ENCODE measurements around the gene HEXB. TPM values are rescaled to one million over a fixed set of nuclear protein-coding genes. Genes with fewer than 3 reads are reported as not detected.
A peak's percentile ranks its signal among the peaks of the same experiment; 100 is the strongest.

The HEXB gene
- total and polyA plus RNA-seq, 2 of the 4 experiments (the other 2 are of a cell fraction), result 76.7 to 126 TPM

DNA sequence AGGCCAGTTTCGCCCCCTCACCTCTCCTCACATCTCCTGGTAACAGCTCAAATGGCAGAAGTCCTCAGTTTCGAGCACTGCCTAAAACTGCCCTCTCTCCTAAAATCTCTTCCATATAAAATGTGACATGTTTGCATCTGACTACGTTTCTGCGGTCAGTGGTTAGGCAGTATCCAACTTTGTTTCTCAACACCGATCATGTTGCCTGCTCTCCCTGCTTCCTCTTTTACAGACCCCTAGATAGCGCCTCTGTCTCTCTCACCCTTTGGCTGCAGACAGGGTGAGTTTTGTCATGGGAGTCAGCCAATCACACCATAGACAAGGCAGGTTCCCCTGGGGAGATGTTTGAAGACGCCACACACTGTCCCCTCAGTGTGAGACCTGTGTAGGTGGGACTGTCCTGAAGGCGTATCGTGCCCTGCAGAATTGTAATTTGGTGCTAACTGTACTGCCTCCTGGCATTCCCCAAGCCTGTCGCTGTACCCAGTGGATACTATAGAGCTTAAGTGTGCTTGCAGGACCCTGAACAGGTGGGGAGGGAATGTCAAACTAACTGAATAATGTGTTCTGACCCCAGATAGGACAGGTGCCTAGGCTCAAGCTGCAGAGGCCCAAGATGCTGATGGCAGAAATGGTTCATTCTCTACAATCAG, 1.1 kb downstream of the HEXB start:
- Histone ChIP-seq H2BK5ac (ENCODE audit: low read depth, low read length, poor library complexity, severe bottlenecking) (no peak overlapping the region), H3K36me3 (ENCODE audit: control insufficient read depth, insufficient read depth, low read length) (peaks cover 3% of the 10 kb centered on the region; the same call in 1 of the 2 replicates), H4K91ac (ENCODE audit: insufficient read depth, low read depth, low read length) (0 out of 2 replicates have a peak overlapping the region, but pooled peaks have one; percentile 52), H3K4ac (ENCODE audit: low read depth, low read length) (peak overlapping the region; percentile 78), H3K27ac (ENCODE audit: insufficient read depth, low read length) (peak overlapping the region; percentile 73; the same call in 1 of the 2 replicates), H3K4me1 (ENCODE audit: control insufficient read depth, insufficient read depth, low read length) (peaks cover 8% of the 10 kb centered on the region), H4K20me1 (ENCODE audit: insufficient read depth, low read length) (peaks cover 21% of the 10 kb centered on the region), H3K23ac (ENCODE audit: low read depth, low read length) (peak overlapping the region; percentile 75), H3K4me2 (ENCODE audit: low read depth, low read length) (peak overlapping the region; percentile 90), H3K18ac (ENCODE audit: low read depth, low read length) (no peak overlapping the region; the same call in 1 of the 2 replicates), H2BK15ac (ENCODE audit: low read depth, low read length) (peak overlapping the region; percentile 24; the same call in 1 of the 3 replicates), H2BK120ac (ENCODE audit: low read depth, low read length) (no peak overlapping the region), H2AFZ (replicated peaks; ENCODE audit: low read length, poor library complexity) (peak overlapping the region; percentile 91), H3K9me3 (ENCODE audit: control insufficient read depth, insufficient read depth, low read length) (no peaks in the 10 kb centered on the region), H2BK20ac (ENCODE audit: low read depth, low read length) (no peak overlapping the region), H3K4me3 (ENCODE audit: insufficient read depth, low read depth, low read length) (peak overlapping the region; percentile 90), H3K27me3 (ENCODE audit: control insufficient read depth, insufficient read depth, low read length) (no peaks in the 10 kb centered on the region), H3K79me1 (ENCODE audit: low read depth in 1 of 2, low read length in 2 of 2) (peaks cover 20 to 37% of the 10 kb centered on the region in 2 experiments), H3K9me1 (ENCODE audit: insufficient read depth, low read length) (peaks cover 13% of the 10 kb centered on the region), H3K56ac (ENCODE audit: extremely low read depth, insufficient read depth, low read length) (peak overlapping the region; percentile 61; the same call in 1 of the 2 replicates), H3K9ac (ENCODE audit: low read depth, low read length) (peak overlapping the region; percentile 76), H3K14ac (replicated peaks; ENCODE audit: low read depth, low read length) (peak overlapping the region; percentile 86), H2AK9ac (replicated peaks; ENCODE audit: low read depth, low read length, poor library complexity) (peak overlapping the region; percentile 96), H4K8ac (ENCODE audit: low read depth in 2 of 2, low read length in 2 of 2) (peak overlapping the region in 1 of 2 experiments; percentile 18; a peak in 1 of 4 replicates), H2AK5ac (ENCODE audit: low read depth, low read length) (peak overlapping the region; percentile 6), H4K5ac (ENCODE audit: low read depth, low read length) (no peak overlapping the region)
- peak; percentile 12 for ATAC-seq (ENCODE audit: low read depth)
- dilution Hi-C loops (cut with HindIII; ENCODE audit: low sequenced_read_pairs, unreplicated experiment), result no loop called here
- intact Hi-C loops (cut with micrococcal nuclease), result loop anchor here (5.0 to 10.0 kb wide), 2 partner anchors 66 to 649 kb away; partner anchors contain the start of gene HMGCR
- ChIA-PET POLR2A (ENCODE audit: unreplicated experiment) (no interaction called here), CTCF (interaction anchor here (1.0 kb wide), 1 partner anchor 9 kb away, joined by 3 read pairs; no protein-coding TSS in a partner anchor)
- BruUV-seq (replicated peaks), result TSS peak; percentile 34
- peak; percentile 68 for DNase-seq
- WGBS, 2 experiments (ENCODE audit: extremely low coverage in 2 of 2, insufficient read length in 1 of 2), result 100% methylated on average over 2 of the region's 10 CpGs; no CpG with 5 or more reads in 1 of the 2 experiments
- in situ Hi-C loops (cut with MboI; ENCODE audit: low sequenced_read_pairs), result no loop called here
- TF ChIP-seq POLR2A (IDR thresholded peaks at IDR 0.05; ENCODE audit: low read depth, low read length) (peak; percentile 30; the same call in 1 of the 2 replicates), MXI1 (IDR thresholded peaks at IDR 0.05; ENCODE audit: borderline replicate concordance, low read depth, low read length) (no peak), NFE2L2 (IDR thresholded peaks at IDR 0.05; ENCODE audit: low read depth, low read length) (no peak), CEBPB (IDR thresholded peaks at IDR 0.05; ENCODE audit: low read depth, low read length) (peak; percentile 63), RCOR1 (IDR thresholded peaks at IDR 0.05; ENCODE audit: insufficient replicate concordance, low read length) (no peak), MAFK (IDR thresholded peaks at IDR 0.05; ENCODE audit: low read depth, low read length) (no peak), CTCF (conservative IDR thresholded peaks at IDR 0.05; ENCODE audit: low read depth, low read length) (no peak), BHLHE40 (IDR thresholded peaks at IDR 0.05; ENCODE audit: low read depth, low read length) (no peak), FOS (IDR thresholded peaks at IDR 0.05; ENCODE audit: low read depth, low read length) (no peak), CHD1 (IDR thresholded peaks at IDR 0.05; ENCODE audit: low read depth, low read length) (0 out of 2 replicates have a peak, but pooled peaks have one; percentile 22), RAD21 (IDR thresholded peaks at IDR 0.05; ENCODE audit: low read length) (no peak), RFX5 (IDR thresholded peaks at IDR 0.05; ENCODE audit: low read depth, low read length) (no peak)
- TF ChIP-seq, protein P1, sequence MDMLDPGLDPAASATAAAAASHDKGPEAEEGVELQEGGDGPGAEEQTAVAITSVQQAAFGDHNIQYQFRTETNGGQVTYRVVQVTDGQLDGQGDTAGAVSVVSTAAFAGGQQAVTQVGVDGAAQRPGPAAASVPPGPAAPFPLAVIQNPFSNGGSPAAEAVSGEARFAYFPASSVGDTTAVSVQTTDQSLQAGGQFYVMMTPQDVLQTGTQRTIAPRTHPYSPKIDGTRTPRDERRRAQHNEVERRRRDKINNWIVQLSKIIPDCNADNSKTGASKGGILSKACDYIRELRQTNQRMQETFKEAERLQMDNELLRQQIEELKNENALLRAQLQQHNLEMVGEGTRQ (IDR thresholded peaks at IDR 0.05; ENCODE audit: low read depth, low read length), result no peak
- TF ChIP-seq, protein P2, sequence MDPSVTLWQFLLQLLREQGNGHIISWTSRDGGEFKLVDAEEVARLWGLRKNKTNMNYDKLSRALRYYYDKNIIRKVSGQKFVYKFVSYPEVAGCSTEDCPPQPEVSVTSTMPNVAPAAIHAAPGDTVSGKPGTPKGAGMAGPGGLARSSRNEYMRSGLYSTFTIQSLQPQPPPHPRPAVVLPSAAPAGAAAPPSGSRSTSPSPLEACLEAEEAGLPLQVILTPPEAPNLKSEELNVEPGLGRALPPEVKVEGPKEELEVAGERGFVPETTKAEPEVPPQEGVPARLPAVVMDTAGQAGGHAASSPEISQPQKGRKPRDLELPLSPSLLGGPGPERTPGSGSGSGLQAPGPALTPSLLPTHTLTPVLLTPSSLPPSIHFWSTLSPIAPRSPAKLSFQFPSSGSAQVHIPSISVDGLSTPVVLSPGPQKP (IDR thresholded peaks at IDR 0.05; ENCODE audit: borderline replicate concordance, low read depth, low read length), result no peak

All from IMR-90 (cell line).